GM18498 (cell line): ENCODE data around the gene KANK4.

Experiments used
- ATAC-seq: cut with Tn5 transposase; IDR thresholded peaks from one replicate; pipeline ENCODE4 v1.9.1; 2021; ENCODE audit warnings: mild to moderate bottlenecking, moderate library complexity; ENCODE audit not compliant: unreplicated experiment

Gene KANK4

DNA sequence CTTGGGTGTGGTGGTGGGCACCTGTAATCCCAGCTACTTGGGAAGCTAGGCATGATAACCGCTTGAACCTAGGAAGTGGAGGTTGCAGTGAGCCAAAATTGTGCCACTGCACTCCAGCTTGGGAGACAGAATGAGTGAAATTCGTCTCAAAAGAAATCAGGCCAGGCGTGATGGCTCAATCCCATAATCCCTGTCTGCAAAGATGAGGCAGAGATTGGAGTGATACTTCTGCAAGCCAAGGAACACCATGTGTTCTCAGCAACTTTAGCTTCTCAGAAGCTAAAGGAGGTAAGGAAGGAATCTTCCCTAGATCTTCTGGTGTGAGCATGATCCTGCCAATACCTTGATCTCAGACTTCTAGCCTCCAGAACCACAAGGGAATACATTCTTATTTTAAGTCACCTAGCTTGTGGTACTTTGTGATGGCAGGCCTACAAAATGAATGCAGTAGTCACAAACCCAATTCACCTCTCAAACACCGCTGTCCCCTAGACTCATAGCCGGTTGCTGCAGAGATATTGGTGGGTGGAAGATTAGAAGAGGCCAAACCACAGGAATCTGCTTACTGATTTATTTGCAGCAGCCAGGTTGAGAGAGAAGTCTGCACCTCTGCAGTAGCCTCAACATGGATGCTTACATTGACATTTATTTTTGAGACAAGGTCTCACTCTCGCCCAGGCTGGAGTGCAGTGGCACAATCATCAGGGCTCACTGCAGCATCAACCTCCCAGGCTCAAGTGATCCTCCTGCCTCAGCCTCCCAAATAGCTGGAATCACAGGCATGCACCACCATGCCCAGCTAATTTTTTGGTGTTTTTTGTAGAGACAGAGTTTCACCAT lies 105.9 kb downstream of the KANK4 start:
- no peak for ATAC-seq

GRCh38 chr1:62212411-62212810 lies 106.8 kb downstream of the KANK4 start:
- no peak for ATAC-seq

DNA sequence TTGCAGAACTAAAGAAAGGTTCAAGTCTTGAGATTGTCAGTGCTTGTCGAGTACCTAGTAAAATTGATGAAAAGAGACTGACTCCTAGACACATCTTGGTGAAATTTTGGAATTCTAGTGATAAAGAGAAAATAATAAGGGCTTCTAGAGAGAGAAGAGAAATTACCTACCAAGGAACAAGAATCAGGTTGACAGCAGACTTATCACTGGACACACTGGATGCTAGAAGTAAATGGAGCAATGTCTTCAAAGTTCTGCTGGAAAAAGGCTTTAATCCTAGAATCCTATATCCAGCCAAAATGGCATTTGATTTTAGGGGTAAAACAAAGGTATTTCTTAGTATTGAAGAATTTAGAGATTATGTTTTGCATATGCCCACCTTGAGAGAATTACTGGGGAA lies 108.3 kb downstream of the KANK4 start:
- ATAC-seq: no peak

- no peak for ATAC-seq
Measured at GRCh38 chr1:62209931-62210595, 109.2 kb downstream of the KANK4 start.

DNA sequence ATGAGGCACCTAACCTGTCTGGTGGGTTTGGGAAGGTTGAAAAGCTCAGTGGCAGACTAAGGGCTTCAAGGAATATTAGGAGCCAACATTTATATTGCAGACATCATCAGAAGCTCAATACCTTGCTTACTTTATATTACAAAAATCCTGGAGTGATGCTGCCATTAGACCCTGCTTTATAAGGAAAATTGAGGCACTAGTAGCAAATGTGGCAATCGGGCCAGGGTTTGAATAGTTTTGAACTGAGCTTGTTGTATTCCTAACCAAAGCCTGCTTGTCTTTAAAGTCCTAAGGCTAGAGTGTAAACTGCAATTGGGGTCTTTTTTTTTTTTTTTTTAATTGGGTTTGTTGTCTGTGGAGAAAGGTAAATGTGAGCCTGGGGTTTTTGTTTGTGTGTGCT lies 110.3 kb downstream of the KANK4 start:
- ATAC-seq: no peak

GRCh38 chr1:62208087-62208486 lies 111.1 kb downstream of the KANK4 start:
- ATAC-seq: no peak

- no peak for ATAC-seq
Measured at GRCh38 chr1:62207187-62207586, 112.0 kb downstream of the KANK4 start.

- no peak for ATAC-seq
Measured at GRCh38 chr1:62198781-62199125, 120.5 kb downstream of the KANK4 start.

- no peak for ATAC-seq
Measured at GRCh38 chr1:62198069-62198780, 121.0 kb downstream of the KANK4 start.

DNA sequence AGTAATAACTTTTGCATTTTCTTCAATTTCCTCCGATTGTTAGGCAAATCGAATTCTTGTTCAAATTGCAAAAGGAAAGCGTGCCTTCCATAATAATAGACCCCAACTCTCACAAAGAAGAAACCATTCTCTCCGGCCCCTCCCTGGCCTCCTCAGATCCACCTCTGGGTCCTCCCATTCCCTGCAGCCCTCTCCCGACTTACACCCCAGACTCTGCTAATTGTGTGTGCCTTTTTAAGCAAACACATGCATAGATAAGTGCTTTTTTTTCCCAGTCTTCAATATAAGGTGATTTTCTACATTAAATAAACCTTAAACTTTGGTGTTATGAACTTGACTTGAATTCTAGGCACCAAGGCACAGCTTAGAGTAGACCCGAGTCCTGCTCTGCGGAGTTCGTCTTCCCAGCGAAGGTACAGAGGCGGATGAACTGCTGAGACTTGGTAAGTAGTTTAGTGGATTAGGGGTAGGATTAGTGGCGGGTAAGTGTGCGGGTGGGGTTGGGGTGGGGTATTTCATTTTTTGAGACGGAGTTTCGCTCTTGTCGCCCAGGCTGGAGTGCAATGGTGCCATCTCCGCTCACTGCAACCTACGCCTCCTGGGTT lies 123.0 kb downstream of the KANK4 start:
- ATAC-seq: no peak

GRCh38 chr1:62194651-62195544 lies 124.3 kb downstream of the KANK4 start, which contains the start of gene L1TD1:
Gene L1TD1, plus strand, starts transcription at chr1:62194849. Its CDS starts 11,780 bp downstream, at chr1:62206629.
- ATAC-seq: no peak

DNA sequence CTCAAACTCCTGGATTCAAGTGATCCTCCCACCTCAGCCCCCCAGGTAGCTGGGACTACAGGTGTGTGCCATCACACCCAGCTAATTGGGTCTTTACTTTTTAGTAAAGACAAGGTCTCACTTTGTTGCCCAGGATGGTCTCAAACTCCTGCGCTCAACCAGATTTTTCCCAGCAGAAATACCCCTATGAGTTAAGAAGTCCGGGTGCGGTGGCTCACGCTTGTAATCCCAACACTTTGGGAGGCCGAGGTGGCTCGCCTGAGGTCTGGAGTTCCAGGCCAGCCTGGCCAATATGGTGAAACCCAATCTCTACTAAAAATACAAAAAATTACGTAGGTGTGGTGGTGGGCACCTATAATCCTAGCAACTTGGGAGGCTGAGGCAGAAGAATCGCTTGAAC lies 131.1 kb downstream of the KANK4 start:
- no peak for ATAC-seq

- ATAC-seq: no peak
Measured at GRCh38 chr1:62187548-62187947, 131.7 kb downstream of the KANK4 start.
